ENCODE measurements around the gene THEMIS. TPM values are rescaled to one million over a fixed set of nuclear protein-coding genes. Genes with fewer than 3 reads are reported as not detected.
A peak's percentile ranks its signal among the peaks of the same experiment; 100 is the strongest.

Gene THEMIS
- total RNA-seq, 1 donor from 2014 or later, result 0.07 TPM

- FAIRE-seq (no peak), DNase-seq (ENCODE audit: low read depth) (no peak)
- H2AFZ ChIP-seq (ENCODE audit: low read depth, low read length), result no peak overlapping the region
- Mint-ChIP-seq H3K27ac (ENCODE audit: unreplicated experiment) (no peak overlapping the region), H3K9me3 (ENCODE audit: unreplicated experiment) (no peaks in the 10 kb centered on the region), H3K4me3 (ENCODE audit: unreplicated experiment) (no peak overlapping the region), H3K36me3 (ENCODE audit: low read depth, unreplicated experiment) (no peaks in the 10 kb centered on the region), H3K4me1 (ENCODE audit: low read depth, unreplicated experiment) (no peaks in the 10 kb centered on the region), H3K27me3 (ENCODE audit: low read depth, unreplicated experiment) (no peaks in the 10 kb centered on the region)
- H3K27me3 ChIP-seq (ENCODE audit: insufficient read depth, low read length), result no peaks in the 10 kb centered on the region
- no peaks in the 10 kb centered on the region for H3K36me3 ChIP-seq (ENCODE audit: insufficient read depth, low read length)
- H3K79me2 ChIP-seq (ENCODE audit: insufficient read depth, low read length), result no peaks in the 10 kb centered on the region
- TF ChIP-seq CTCF (IDR thresholded peaks at IDR 0.05; ENCODE audit: insufficient read depth, low read depth, low read length) (no peak), EZH2 (IDR thresholded peaks at IDR 0.05; ENCODE audit: insufficient read depth, low read length) (no peak)
- H3K4me1 ChIP-seq (ENCODE audit: insufficient read depth, low read length), result no peaks in the 10 kb centered on the region
- H3K4me3 ChIP-seq (ENCODE audit: insufficient read depth, low read depth, low read length), result no peak overlapping the region
- no peak overlapping the region for H3K9ac ChIP-seq (ENCODE audit: low read length)
- H3K9me3 ChIP-seq (ENCODE audit: insufficient read depth, low read depth, low read length), result no peaks in the 10 kb centered on the region
- H4K20me1 ChIP-seq (ENCODE audit: insufficient read depth, low read length), result no peaks in the 10 kb centered on the region
- H3K27ac ChIP-seq (ENCODE audit: low read depth, low read length), result no peak overlapping the region
- H3K4me2 ChIP-seq (ENCODE audit: low read length), result no peak overlapping the region
These were observed 20.4 kb downstream of the THEMIS start for GRCh38 chr6:127880429-127880828.

GRCh38 chr6:127879685-127880084 lies 21.2 kb downstream of the THEMIS start:
- FAIRE-seq (no peak), DNase-seq (ENCODE audit: low read depth) (peak; percentile 34)
- Histone ChIP-seq H3K27ac (ENCODE audit: low read depth, low read length) (no peak overlapping the region), H3K27me3 (ENCODE audit: insufficient read depth, low read length) (no peaks in the 10 kb centered on the region), H3K36me3 (ENCODE audit: insufficient read depth, low read length) (no peaks in the 10 kb centered on the region), H3K9me3 (ENCODE audit: insufficient read depth, low read depth, low read length) (no peaks in the 10 kb centered on the region), H3K4me2 (ENCODE audit: low read length) (no peak overlapping the region), H3K4me3 (ENCODE audit: insufficient read depth, low read depth, low read length) (no peak overlapping the region), H4K20me1 (ENCODE audit: insufficient read depth, low read length) (no peaks in the 10 kb centered on the region), H2AFZ (ENCODE audit: low read depth, low read length) (peak overlapping the region; percentile 23), H3K4me1 (ENCODE audit: insufficient read depth, low read length) (no peaks in the 10 kb centered on the region), H3K79me2 (ENCODE audit: insufficient read depth, low read length) (no peaks in the 10 kb centered on the region), H3K9ac (ENCODE audit: low read length) (no peak overlapping the region)
- H3K4me3 Mint-ChIP-seq (ENCODE audit: unreplicated experiment), result peak overlapping the region; percentile 16
- H3K27ac Mint-ChIP-seq (ENCODE audit: unreplicated experiment), result no peak overlapping the region
- H3K4me1 Mint-ChIP-seq (ENCODE audit: low read depth, unreplicated experiment), result no peaks in the 10 kb centered on the region
- no peaks in the 10 kb centered on the region for H3K36me3 Mint-ChIP-seq (ENCODE audit: low read depth, unreplicated experiment)
- H3K27me3 Mint-ChIP-seq (ENCODE audit: low read depth, unreplicated experiment), result no peaks in the 10 kb centered on the region
- no peaks in the 10 kb centered on the region for H3K9me3 Mint-ChIP-seq (ENCODE audit: unreplicated experiment)
- TF ChIP-seq CTCF (IDR thresholded peaks at IDR 0.05; ENCODE audit: insufficient read depth, low read depth, low read length), result no peak
- TF ChIP-seq EZH2 (IDR thresholded peaks at IDR 0.05; ENCODE audit: insufficient read depth, low read length), result no peak

GRCh38 chr6:127878115-127878514 lies 22.7 kb downstream of the THEMIS start:
- no peak overlapping the region for H2AFZ ChIP-seq (ENCODE audit: low read depth, low read length)
- Mint-ChIP-seq H3K4me1 (ENCODE audit: low read depth, unreplicated experiment) (no peaks in the 10 kb centered on the region), H3K27me3 (ENCODE audit: low read depth, unreplicated experiment) (no peaks in the 10 kb centered on the region), H3K4me3 (ENCODE audit: unreplicated experiment) (no peak overlapping the region), H3K27ac (ENCODE audit: unreplicated experiment) (no peak overlapping the region), H3K36me3 (ENCODE audit: low read depth, unreplicated experiment) (no peaks in the 10 kb centered on the region), H3K9me3 (ENCODE audit: unreplicated experiment) (no peaks in the 10 kb centered on the region)
- H3K4me2 ChIP-seq (ENCODE audit: low read length), result no peak overlapping the region
- FAIRE-seq, result no peak
- no peaks in the 10 kb centered on the region for H3K79me2 ChIP-seq (ENCODE audit: insufficient read depth, low read length)
- no peaks in the 10 kb centered on the region for H3K9me3 ChIP-seq (ENCODE audit: insufficient read depth, low read depth, low read length)
- H3K4me1 ChIP-seq (ENCODE audit: insufficient read depth, low read length), result no peaks in the 10 kb centered on the region
- H3K36me3 ChIP-seq (ENCODE audit: insufficient read depth, low read length), result no peaks in the 10 kb centered on the region
- H3K9ac ChIP-seq (ENCODE audit: low read length), result no peak overlapping the region
- no peaks in the 10 kb centered on the region for H4K20me1 ChIP-seq (ENCODE audit: insufficient read depth, low read length)
- no peaks in the 10 kb centered on the region for H3K27me3 ChIP-seq (ENCODE audit: insufficient read depth, low read length)
- TF ChIP-seq EZH2 (IDR thresholded peaks at IDR 0.05; ENCODE audit: insufficient read depth, low read length), result no peak
- TF ChIP-seq CTCF (IDR thresholded peaks at IDR 0.05; ENCODE audit: insufficient read depth, low read depth, low read length), result no peak
- H3K4me3 ChIP-seq (ENCODE audit: insufficient read depth, low read depth, low read length), result no peak overlapping the region
- no peak for DNase-seq (ENCODE audit: low read depth)
- H3K27ac ChIP-seq (ENCODE audit: low read depth, low read length), result no peak overlapping the region

Measured in astrocyte (in vitro differentiated cells and primary cell).